Karpas-422 (cell line): ENCODE results near the gene ENDOV. TPM values are rescaled to one million over a fixed set of nuclear protein-coding genes. Genes with fewer than 3 reads are reported as not detected.

Experiments
- DNase-seq: peaks from one replicate; pipeline ENCODE4 v3.0.0-alpha.2; 2015
- H2AFZ ChIP-seq: fragments of 200-600 bp; sonication (generic); 2 replicates; pipeline ENCODE4 v1.6.1; 2014; ENCODE audit warnings: antibody characterized with exemption, low read length, mixed read lengths
- H3K27ac ChIP-seq: fragments of 200-600 bp; sonication (generic); 2 replicates; pipeline ENCODE4 v1.5.1; 2014; ENCODE audit warnings: mild to moderate bottlenecking, low read length, moderate library complexity
- H3K27me3 ChIP-seq: fragments of 200-600 bp; sonication (generic); 2 replicates; pipeline ENCODE4 v1.6.1; 2014; ENCODE audit warnings: low read length, mixed read lengths
- H3K36me3 ChIP-seq: fragments of 200-600 bp; sonication (generic); 2 replicates; pipeline ENCODE4 v1.6.1; 2014; ENCODE audit warnings: low read length, mixed read lengths; ENCODE audit not compliant: insufficient read depth
- H3K4me1 ChIP-seq: fragments of 200-600 bp; sonication (generic); 2 replicates; pipeline ENCODE4 v1.6.1; 2014; ENCODE audit warnings: mild to moderate bottlenecking, low read length, mixed read lengths
- H3K4me2 ChIP-seq: fragments of 200-600 bp; sonication (generic); 2 replicates; pipeline ENCODE4 v1.6.1; 2014; ENCODE audit warnings: low read length, low read depth, mild to moderate bottlenecking; ENCODE audit not compliant: poor library complexity, severe bottlenecking
- H3K4me3 ChIP-seq: fragments of 200-600 bp; sonication (generic); 2 replicates; pipeline ENCODE4 v1.5.1; 2014; ENCODE audit warnings: mild to moderate bottlenecking, antibody characterized with exemption, low read length, mixed read lengths
- H3K79me2 ChIP-seq: fragments of 200-600 bp; sonication (generic); 2 replicates; pipeline ENCODE4 v1.6.1; 2014; ENCODE audit warnings: mild to moderate bottlenecking, low read length, mixed read lengths
- H3K9ac ChIP-seq: fragments of 200-600 bp; sonication (generic); 2 replicates; pipeline ENCODE4 v1.6.0; 2014; ENCODE audit warnings: low read length
- H3K9me2 ChIP-seq: fragments of 200-600 bp; sonication (generic), shearing (Covaris generic); replicated peaks from 2 replicates; pipeline ENCODE4 v1.6.0; 2014; ENCODE audit warnings: mild to moderate bottlenecking, low read length, moderate library complexity; ENCODE audit not compliant: insufficient read depth
- H3K9me3 ChIP-seq: fragments of 300-700, 200-600 bp; sonication (generic); 2 replicates; pipeline ENCODE4 v1.6.1; 2014; ENCODE audit warnings: low read length, mixed read lengths
- H4K20me1 ChIP-seq: fragments of 200-600 bp; sonication (generic); 2 replicates; pipeline ENCODE4 v1.6.1; 2014; ENCODE audit warnings: mild to moderate bottlenecking, antibody characterized with exemption, low read length, low read depth; ENCODE audit not compliant: insufficient read depth
- small RNA-seq: library from RNA; depleted of rRNA; stranded (forward); fragments of <200 nt; gene quantifications from one replicate; pipeline ENCODE3, GENCODE V24; 2014
- total RNA-seq: library from RNA; depleted of rRNA; stranded (reverse); fragments of >200 nt; shearing (Covaris generic); gene quantifications from 2 replicates; pipeline ENCODE4 v1.2.3, GENCODE V29; 2014; ENCODE audit warnings: low replicate concordance; rRNA removed

ENDOV gene
- total RNA-seq, 1 experiment from 2014 or later, result 22.7 TPM

DNA sequence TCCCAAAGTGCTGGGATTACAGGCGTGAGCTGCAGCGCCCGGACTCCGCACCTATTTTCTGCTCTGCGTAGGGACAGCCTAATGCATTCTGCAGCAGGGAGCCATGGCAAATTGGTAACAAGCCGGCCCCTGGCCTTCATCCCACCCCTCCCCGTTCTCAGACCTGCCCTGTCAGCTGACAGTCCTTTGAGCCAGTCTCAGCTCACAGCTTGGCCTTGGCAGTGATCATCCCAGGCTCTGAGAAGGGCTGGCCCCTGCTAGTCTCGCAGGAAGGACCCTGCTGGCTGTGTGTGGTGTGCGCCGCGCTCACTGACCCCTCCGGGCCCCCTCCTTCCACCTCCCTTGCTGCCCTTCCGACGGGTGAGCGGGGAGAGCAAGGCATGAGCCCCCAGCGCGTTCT lies 71.7 kb downstream of the ENDOV start:
- H3K9me3 ChIP-seq, result no peaks in the 10 kb centered on the region
- no peaks in the 10 kb centered on the region for H4K20me1 ChIP-seq
- H3K36me3 ChIP-seq, result no peaks in the 10 kb centered on the region
- no peak for DNase-seq
- H3K4me1 ChIP-seq, result peaks cover 29% of the 10 kb centered on the region
- no peak overlapping the region for H2AFZ ChIP-seq
- H3K27ac ChIP-seq, result no peak overlapping the region
- peak overlapping the region; percentile 42 for H3K4me2 ChIP-seq
- no peaks in the 10 kb centered on the region for H3K9me2 ChIP-seq
- H3K79me2 ChIP-seq, result no peaks in the 10 kb centered on the region
- H3K27me3 ChIP-seq, result no peaks in the 10 kb centered on the region
- no peak overlapping the region for H3K9ac ChIP-seq
- H3K4me3 ChIP-seq, result no peak overlapping the region

DNA sequence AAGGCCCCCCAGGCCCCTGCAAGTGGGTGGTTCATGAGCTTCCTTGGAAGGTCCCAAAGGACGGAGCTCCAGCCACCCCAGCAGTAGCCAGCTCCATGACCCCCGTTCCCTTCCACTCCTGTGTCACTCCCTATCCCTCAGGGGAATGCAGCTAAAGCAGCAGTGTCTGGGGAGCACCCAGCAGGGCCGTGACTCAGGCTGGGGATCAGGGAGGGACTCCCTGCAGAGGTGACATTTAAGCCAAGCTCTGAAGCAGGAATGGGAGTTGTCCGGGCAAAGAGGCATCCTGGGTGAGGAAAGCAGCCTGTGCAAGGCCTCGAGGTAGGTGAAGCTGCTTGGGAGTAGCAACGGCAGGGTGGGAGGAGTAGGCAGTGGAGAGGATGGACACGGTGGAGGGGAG lies 72.5 kb downstream of the ENDOV start:
- Histone ChIP-seq H4K20me1 (no peaks in the 10 kb centered on the region), H3K36me3 (no peaks in the 10 kb centered on the region), H3K27ac (no peak overlapping the region), H3K9me3 (no peaks in the 10 kb centered on the region), H3K9me2 (no peaks in the 10 kb centered on the region), H2AFZ (no peak overlapping the region), H3K79me2 (no peaks in the 10 kb centered on the region), H3K4me3 (no peak overlapping the region), H3K9ac (no peak overlapping the region), H3K27me3 (no peaks in the 10 kb centered on the region), H3K4me2 (no peak overlapping the region), H3K4me1 (peaks cover 25% of the 10 kb centered on the region)
- DNase-seq, result no peak

Small RNAs within 50 kb of the gene (small RNA-seq; reads per million reads assigned to genes)
- gene MIR4730, result not detected

Other genes starting within 250 kb of the ENDOV start
- 0.07 TPM in 1 of 2 replicates, not detected in the other for gene CARD14, start 245.1 kb upstream of the ENDOV start, total RNA-seq
- gene SGSH, start 194.8 kb upstream of the ENDOV start, total RNA-seq, result 13.6 and 16.0 TPM in 2 replicates
- gene SLC26A11, start 194.7 kb upstream of the ENDOV start, total RNA-seq, result 7.4 and 8.1 TPM in 2 replicates
- gene RNF213, start 154.3 kb upstream of the ENDOV start, total RNA-seq, result 15.0 and 27.1 TPM in 2 replicates
- not detected in 2 replicates for gene NPTX1, start 61.4 kb downstream of the ENDOV start, total RNA-seq
- 30.6 and 42.1 TPM in 2 replicates for gene RPTOR, start 129.7 kb downstream of the ENDOV start, total RNA-seq